H1 (cell line): ENCODE measurements around the gene UBE2E2.

ENCODE experiments used
- ATF2 ChIP-seq: IDR thresholded peaks from 2 replicates; pipeline ENCODE4 v1.6.1; 2012; ENCODE audit warnings: low read length, inconsistent platforms
- CREB1 ChIP-seq: IDR thresholded peaks from 2 replicates; pipeline ENCODE4 v1.6.1; 2012; ENCODE audit warnings: inconsistent platforms
- EP300 ChIP-seq, 2 experiments: IDR thresholded peaks; 1 replicate in 1 of 2; 2 replicates in 1 of 2; pipeline ENCODE4 v1.6.1; 2011 to 2012; ENCODE audit warnings: low read depth in 2 of 2, low read length in 2 of 2, mild to moderate bottlenecking in 2 of 2, borderline replicate concordance in 1 of 2, inconsistent platforms in 1 of 2, moderate library complexity in 1 of 2
- EZH2 ChIP-seq: fragments of 200-600 bp; sonication (generic); IDR thresholded peaks from 2 replicates; pipeline ENCODE4 v1.7.1; 2012; ENCODE audit warnings: low read depth, mild to moderate bottlenecking, moderate library complexity, low read length, inconsistent platforms; ENCODE audit not compliant: severe bottlenecking
- GABPA ChIP-seq: IDR thresholded peaks from 2 replicates; pipeline ENCODE4 v1.6.1; 2011; ENCODE audit warnings: mild to moderate bottlenecking, low read length, moderate library complexity, borderline replicate concordance; ENCODE audit not compliant: insufficient read depth
- MAFK ChIP-seq: IDR thresholded peaks from 2 replicates; pipeline ENCODE4 v1.6.1; 2012; ENCODE audit warnings: low read depth, mild to moderate bottlenecking, improper control_type of control experiment, low read length
- POLR2A ChIP-seq, 2 experiments: IDR thresholded peaks; 1 replicate in 1 of 2; 2 replicates in 1 of 2; pipeline ENCODE4 v1.6.1; 2011; ENCODE audit warnings: low read depth in 2 of 2, low read length in 2 of 2, mild to moderate bottlenecking in 2 of 2; ENCODE audit errors: control extremely low read depth in 1 of 2
- RAD21 ChIP-seq, 2 experiments: IDR thresholded peaks in 1 of 2; conservative IDR thresholded peaks in 1 of 2; 2 replicates each; pipeline ENCODE4 v1.6.1; 2011; ENCODE audit warnings: low read depth in 2 of 2, low read length in 2 of 2, improper control_type of control experiment in 1 of 2, inconsistent platforms in 1 of 2, mild to moderate bottlenecking in 1 of 2, moderate library complexity in 1 of 2
- SRF ChIP-seq: IDR thresholded peaks from 2 replicates; pipeline ENCODE4 v1.6.1; 2011; ENCODE audit warnings: mild to moderate bottlenecking, low read depth, low read length, moderate library complexity
- TAF1 ChIP-seq: IDR thresholded peaks from 2 replicates; pipeline ENCODE4 v1.6.1; 2011; ENCODE audit warnings: mild to moderate bottlenecking, low read depth, low read length
- USF2 ChIP-seq: IDR thresholded peaks from 2 replicates; pipeline ENCODE4 v1.6.1; 2011; ENCODE audit warnings: low read length, improper control_type of control experiment
- TF ChIP-seq, protein P1 (sequence below), 3 experiments: IDR thresholded peaks; 1 replicate in 2 of 3; 2 replicates in 1 of 3; pipeline versions ENCODE4 v1.5.1 to v1.6.1; 2011; ENCODE audit warnings: low read length in 3 of 3, mild to moderate bottlenecking in 3 of 3, inconsistent platforms in 2 of 3, low read depth in 1 of 3, moderate library complexity in 1 of 3; ENCODE audit not compliant: insufficient read depth in 1 of 3; ENCODE audit errors: control extremely low read depth in 1 of 3

DNA sequence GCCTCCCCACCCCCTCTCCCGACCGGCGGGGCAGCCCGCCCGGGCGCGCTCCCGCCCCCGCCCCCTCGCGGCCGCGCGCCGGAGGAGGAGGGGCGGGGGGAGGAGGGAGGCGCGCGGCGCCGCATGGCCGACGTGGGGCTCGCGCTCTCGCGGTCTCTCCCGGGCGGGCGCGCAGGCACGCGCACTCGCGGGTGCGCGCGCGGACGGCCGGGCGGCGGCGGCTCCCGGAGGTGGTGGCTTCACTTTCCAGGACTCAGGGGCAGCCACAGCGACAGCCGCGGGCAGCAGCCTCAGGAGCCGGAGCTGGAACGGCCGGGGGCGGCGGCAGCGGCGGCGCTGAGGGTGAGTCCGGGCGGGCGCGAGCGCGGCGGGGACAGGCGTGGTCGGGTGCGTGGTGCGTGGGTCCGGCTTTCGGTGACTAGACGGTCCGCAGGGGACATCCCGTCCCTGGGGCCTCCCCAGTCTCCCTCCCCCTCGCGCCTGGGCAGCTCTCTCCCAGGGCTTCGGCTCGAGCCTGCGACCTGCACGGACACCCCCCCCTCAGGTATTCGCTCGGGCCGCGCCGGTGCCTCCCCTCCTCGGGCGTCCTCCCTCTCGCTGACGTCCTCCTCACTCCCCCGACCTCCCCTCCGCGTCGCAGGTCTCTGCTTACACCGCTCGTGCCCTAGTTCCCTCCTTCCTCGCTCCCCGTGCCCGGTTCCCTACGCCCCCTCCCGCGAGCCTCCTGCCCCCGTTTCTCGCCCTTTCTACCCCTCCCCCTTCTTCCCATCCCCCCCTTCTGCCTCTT, at the start of gene UBE2E2:
- no peak for TF ChIP-seq MAFK
- TF ChIP-seq POLR2A (IDR thresholded peaks at IDR 0.05; ENCODE audit: control extremely low read depth in 1 of 2, low read depth in 2 of 2, low read length in 2 of 2) = peak; percentile 46 to 76
- TF ChIP-seq, protein P1, sequence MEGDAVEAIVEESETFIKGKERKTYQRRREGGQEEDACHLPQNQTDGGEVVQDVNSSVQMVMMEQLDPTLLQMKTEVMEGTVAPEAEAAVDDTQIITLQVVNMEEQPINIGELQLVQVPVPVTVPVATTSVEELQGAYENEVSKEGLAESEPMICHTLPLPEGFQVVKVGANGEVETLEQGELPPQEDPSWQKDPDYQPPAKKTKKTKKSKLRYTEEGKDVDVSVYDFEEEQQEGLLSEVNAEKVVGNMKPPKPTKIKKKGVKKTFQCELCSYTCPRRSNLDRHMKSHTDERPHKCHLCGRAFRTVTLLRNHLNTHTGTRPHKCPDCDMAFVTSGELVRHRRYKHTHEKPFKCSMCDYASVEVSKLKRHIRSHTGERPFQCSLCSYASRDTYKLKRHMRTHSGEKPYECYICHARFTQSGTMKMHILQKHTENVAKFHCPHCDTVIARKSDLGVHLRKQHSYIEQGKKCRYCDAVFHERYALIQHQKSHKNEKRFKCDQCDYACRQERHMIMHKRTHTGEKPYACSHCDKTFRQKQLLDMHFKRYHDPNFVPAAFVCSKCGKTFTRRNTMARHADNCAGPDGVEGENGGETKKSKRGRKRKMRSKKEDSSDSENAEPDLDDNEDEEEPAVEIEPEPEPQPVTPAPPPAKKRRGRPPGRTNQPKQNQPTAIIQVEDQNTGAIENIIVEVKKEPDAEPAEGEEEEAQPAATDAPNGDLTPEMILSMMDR (IDR thresholded peaks at IDR 0.05; ENCODE audit: control extremely low read depth in 1 of 3, insufficient read depth in 1 of 3, low read depth in 1 of 3, low read length in 3 of 3) = no peak
- peak; percentile 73 for TF ChIP-seq TAF1
- no peak for TF ChIP-seq EZH2
- peak in 1 of 2 experiments; percentile 8; a peak in 1 of 3 replicates for TF ChIP-seq EP300 (IDR thresholded peaks at IDR 0.05; ENCODE audit: borderline replicate concordance in 1 of 2, low read depth in 2 of 2, low read length in 2 of 2)
- TF ChIP-seq GABPA = no peak
- no peak; the same call in 1 of the 2 replicates for TF ChIP-seq CREB1
- TF ChIP-seq RAD21 (IDR thresholded peaks at IDR 0.05 in 1 of 2, conservative IDR thresholded peaks at IDR 0.05 in 1 of 2; ENCODE audit: low read depth in 2 of 2, low read length in 2 of 2) = peak in 1 of 2 experiments; percentile 14; a peak in 1 of 4 replicates
- no peak for TF ChIP-seq SRF
- TF ChIP-seq USF2 = no peak
- TF ChIP-seq ATF2 = no peak
